ENCODE data around the gene INPP4A.

INPP4A gene

GRCh38 chr2:98467652-98468051 is 23.0 kb downstream of the INPP4A start:
- Histone ChIP-seq H3K27me3 (ENCODE audit: insufficient read depth, poor library complexity, severe bottlenecking) (no peaks in the 10 kb centered on the region), H3K36me3 (ENCODE audit: low read depth) (no peaks in the 10 kb centered on the region), H3K4me3 (ENCODE audit: severe bottlenecking) (no peak overlapping the region), H3K27ac (ENCODE audit: poor library complexity, severe bottlenecking) (no peak overlapping the region), H3K9me3 (ENCODE audit: severe bottlenecking) (no peaks in the 10 kb centered on the region), H3K4me1 (ENCODE audit: insufficient read depth, poor library complexity, severe bottlenecking) (peaks cover 17% of the 10 kb centered on the region)
- no peak for TF ChIP-seq CTCF (IDR thresholded peaks at IDR 0.05; ENCODE audit: poor library complexity, severe bottlenecking)
- ATAC-seq (ENCODE audit: low read depth) (no peak), DNase-seq (ENCODE audit: low spot score) (no peak)

- DNase-seq (ENCODE audit: low spot score) (no peak), ATAC-seq (ENCODE audit: low read depth) (no peak)
- no peak overlapping the region for H3K27ac ChIP-seq (ENCODE audit: poor library complexity, severe bottlenecking)
- no peaks in the 10 kb centered on the region for H3K36me3 ChIP-seq (ENCODE audit: low read depth)
- H3K4me3 ChIP-seq (ENCODE audit: severe bottlenecking), result no peak overlapping the region
- no peaks in the 10 kb centered on the region for H3K27me3 ChIP-seq (ENCODE audit: insufficient read depth, poor library complexity, severe bottlenecking)
- TF ChIP-seq CTCF (IDR thresholded peaks at IDR 0.05; ENCODE audit: poor library complexity, severe bottlenecking), result no peak
- no peaks in the 10 kb centered on the region for H3K9me3 ChIP-seq (ENCODE audit: severe bottlenecking)
- peaks cover 17% of the 10 kb centered on the region for H3K4me1 ChIP-seq (ENCODE audit: insufficient read depth, poor library complexity, severe bottlenecking)
Observed at GRCh38 chr2:98468621-98469236, 24.1 kb downstream of the INPP4A start.

GRCh38 chr2:98469862-98470544 is 25.3 kb downstream of the INPP4A start:
- DNase-seq (ENCODE audit: low spot score) (no peak), ATAC-seq (ENCODE audit: low read depth) (no peak)
- H3K4me3 ChIP-seq (ENCODE audit: severe bottlenecking), result no peak overlapping the region
- no peak for TF ChIP-seq CTCF (IDR thresholded peaks at IDR 0.05; ENCODE audit: poor library complexity, severe bottlenecking)
- no peaks in the 10 kb centered on the region for H3K27me3 ChIP-seq (ENCODE audit: insufficient read depth, poor library complexity, severe bottlenecking)
- peaks cover 17% of the 10 kb centered on the region for H3K4me1 ChIP-seq (ENCODE audit: insufficient read depth, poor library complexity, severe bottlenecking)
- H3K9me3 ChIP-seq (ENCODE audit: severe bottlenecking), result no peaks in the 10 kb centered on the region
- H3K27ac ChIP-seq (ENCODE audit: poor library complexity, severe bottlenecking), result no peak overlapping the region
- no peaks in the 10 kb centered on the region for H3K36me3 ChIP-seq (ENCODE audit: low read depth)

- Histone ChIP-seq H3K27me3 (ENCODE audit: insufficient read depth, poor library complexity, severe bottlenecking) (no peaks in the 10 kb centered on the region), H3K4me3 (ENCODE audit: severe bottlenecking) (no peak overlapping the region), H3K27ac (ENCODE audit: poor library complexity, severe bottlenecking) (no peak overlapping the region), H3K4me1 (ENCODE audit: insufficient read depth, poor library complexity, severe bottlenecking) (peaks cover 12% of the 10 kb centered on the region), H3K36me3 (ENCODE audit: low read depth) (no peaks in the 10 kb centered on the region), H3K9me3 (ENCODE audit: severe bottlenecking) (no peaks in the 10 kb centered on the region)
- DNase-seq (ENCODE audit: low spot score) (no peak), ATAC-seq (ENCODE audit: low read depth) (no peak)
- no peak for TF ChIP-seq CTCF (IDR thresholded peaks at IDR 0.05; ENCODE audit: poor library complexity, severe bottlenecking)
Observed at GRCh38 chr2:98470851-98471255, 26.2 kb downstream of the INPP4A start.

Data from RWPE2 (cell line).